ENCODE results near the gene TKFC.

DNA sequence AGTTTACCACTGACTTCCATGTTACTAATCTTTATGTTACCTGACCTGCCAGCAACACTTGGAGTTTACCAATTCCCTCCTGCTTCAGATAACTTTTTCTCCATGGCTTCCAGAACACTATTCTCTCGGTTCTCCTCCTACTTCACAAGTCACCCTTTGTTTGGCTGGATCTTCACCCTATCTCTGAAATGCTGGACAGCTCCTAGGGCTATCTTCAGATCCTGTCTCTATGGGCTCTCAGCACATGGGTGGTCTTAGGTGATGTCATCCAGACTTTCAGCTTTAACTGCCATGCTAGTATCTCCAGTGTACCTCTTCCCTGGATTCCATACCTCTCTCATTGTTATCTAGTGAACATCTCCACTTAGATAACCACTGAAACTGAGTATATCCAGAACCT, 25.7 kb upstream of the TKFC start:
- TF ChIP-seq, protein P1, sequence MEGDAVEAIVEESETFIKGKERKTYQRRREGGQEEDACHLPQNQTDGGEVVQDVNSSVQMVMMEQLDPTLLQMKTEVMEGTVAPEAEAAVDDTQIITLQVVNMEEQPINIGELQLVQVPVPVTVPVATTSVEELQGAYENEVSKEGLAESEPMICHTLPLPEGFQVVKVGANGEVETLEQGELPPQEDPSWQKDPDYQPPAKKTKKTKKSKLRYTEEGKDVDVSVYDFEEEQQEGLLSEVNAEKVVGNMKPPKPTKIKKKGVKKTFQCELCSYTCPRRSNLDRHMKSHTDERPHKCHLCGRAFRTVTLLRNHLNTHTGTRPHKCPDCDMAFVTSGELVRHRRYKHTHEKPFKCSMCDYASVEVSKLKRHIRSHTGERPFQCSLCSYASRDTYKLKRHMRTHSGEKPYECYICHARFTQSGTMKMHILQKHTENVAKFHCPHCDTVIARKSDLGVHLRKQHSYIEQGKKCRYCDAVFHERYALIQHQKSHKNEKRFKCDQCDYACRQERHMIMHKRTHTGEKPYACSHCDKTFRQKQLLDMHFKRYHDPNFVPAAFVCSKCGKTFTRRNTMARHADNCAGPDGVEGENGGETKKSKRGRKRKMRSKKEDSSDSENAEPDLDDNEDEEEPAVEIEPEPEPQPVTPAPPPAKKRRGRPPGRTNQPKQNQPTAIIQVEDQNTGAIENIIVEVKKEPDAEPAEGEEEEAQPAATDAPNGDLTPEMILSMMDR (IDR thresholded peaks at IDR 0.05; ENCODE audit: insufficient read depth, low read length) = no peak
- no peak for TF ChIP-seq GABPA (IDR thresholded peaks at IDR 0.05; ENCODE audit: low read depth)

Measured in HL-60 (cell line).